NB4 (cell line): Measurements from ENCODE around the gene TRIM16.

Source experiments
- CTCF ChIP-seq: IDR thresholded peaks from one replicate; pipeline ENCODE4 v1.5.1; 2012; ENCODE audit warnings: low read depth, low read length
- MAX ChIP-seq: IDR thresholded peaks from 2 replicates; pipeline ENCODE4 v1.6.1; 2011; ENCODE audit warnings: low read depth, low read length

GRCh38 chr17:15663691-15664090, 20.4 kb downstream of the TRIM16 start:
- TF ChIP-seq MAX = no peak
- no peak for TF ChIP-seq CTCF
